GM21529 (cell line): ENCODE results near the gene GLE1.
"Not testable (repeated sequence)": the region's sequence is repeated elsewhere in the genome, so short reads cannot be mapped to it uniquely, and the experiment has no call there.

ENCODE experiments used
- ATAC-seq: cut with Tn5 transposase; IDR thresholded peaks from one replicate; pipeline ENCODE4 v1.9.1; 2021; ENCODE audit not compliant: unreplicated experiment

The GLE1 gene

GRCh38 chr9:128550770-128551656 lies 46.5 kb downstream of the GLE1 start:
- no peak for ATAC-seq

- ATAC-seq: no peak
Measured at GRCh38 chr9:128551657-128552152, 47.2 kb downstream of the GLE1 start.

GRCh38 chr9:128552153-128552743 lies 47.7 kb downstream of the GLE1 start, which contains the start of gene SPTAN1:
TSS of gene SPTAN1 (plus strand) at chr9:128552587. CDS start at chr9:128566741, 14,154 bp downstream.
- ATAC-seq: peak; percentile 69

GRCh38 chr9:128552744-128553440 lies 48.4 kb downstream of the GLE1 start:
- ATAC-seq: peak; percentile 33

- ATAC-seq: no peak
Measured at GRCh38 chr9:128553728-128554127, 49.2 kb downstream of the GLE1 start.

GRCh38 chr9:128554155-128554862 lies 49.8 kb downstream of the GLE1 start:
- ATAC-seq: no peak

GRCh38 chr9:128555180-128555721 lies 50.7 kb downstream of the GLE1 start:
- no peak for ATAC-seq

GRCh38 chr9:128556276-128556675 lies 51.8 kb downstream of the GLE1 start:
- ATAC-seq: no peak

GRCh38 chr9:128556926-128557634 lies 52.6 kb downstream of the GLE1 start:
- no peak for ATAC-seq

GRCh38 chr9:128558431-128559310 lies 54.2 kb downstream of the GLE1 start:
- ATAC-seq: peak; percentile 81

- ATAC-seq: no peak
Measured at GRCh38 chr9:128565578-128565977, 61.1 kb downstream of the GLE1 start.

- no peak for ATAC-seq
Measured at GRCh38 chr9:128568470-128569078, 64.1 kb downstream of the GLE1 start.

GRCh38 chr9:128575469-128575868 lies 71.0 kb downstream of the GLE1 start:
- ATAC-seq: no peak

- ATAC-seq: no peak
Measured at GRCh38 chr9:128575916-128576315, 71.4 kb downstream of the GLE1 start.

GRCh38 chr9:128577206-128577605 lies 72.7 kb downstream of the GLE1 start:
- no peak for ATAC-seq

GRCh38 chr9:128579194-128579593 lies 74.7 kb downstream of the GLE1 start:
- ATAC-seq: no peak

GRCh38 chr9:128580731-128581130 lies 76.2 kb downstream of the GLE1 start:
- no peak for ATAC-seq

GRCh38 chr9:128585155-128585554 lies 80.6 kb downstream of the GLE1 start:
- ATAC-seq: not testable (repeated sequence)

GRCh38 chr9:128586934-128587333 lies 82.4 kb downstream of the GLE1 start:
- not testable (repeated sequence) for ATAC-seq
